GM21619 (cell line): Measurements from ENCODE around the gene OR2J3.
"Not testable (repeated sequence)": the region's sequence is repeated elsewhere in the genome, so short reads cannot be mapped to it uniquely, and the experiment has no call there.

Experiments
- ATAC-seq: cut with Tn5 transposase; IDR thresholded peaks from one replicate; pipeline ENCODE4 v1.9.1; 2021; ENCODE audit not compliant: unreplicated experiment

Gene OR2J3

GRCh38 chr6:29159922-29160321 is 52.1 kb downstream of the OR2J3 start:
- ATAC-seq, result not testable (repeated sequence)
